Adipose tissue (tissue), 3 donors: ENCODE measurements around the gene THBS2. TPM values are rescaled to one million over a fixed set of nuclear protein-coding genes. Genes with fewer than 3 reads are reported as not detected.
"Not testable (repeated sequence)": the region's sequence is repeated elsewhere in the genome, so short reads cannot be mapped to it uniquely, and the experiment has no call there.

Experiments used
- H3K27ac ChIP-seq: one replicate; pipeline ENCODE4 v1.5.1; 2013; ENCODE audit warnings: low read depth, low read length
- WGBS, 3 donors: extraction: QIAGEN DNeasy Blood & Tissue Kit; methylation state at CpG; one replicate each; pipeline ENCODE4 v1.1.7; 2013; 5-methylcytosine and 5-hydroxymethylcytosine counted together
- polyA plus RNA-seq, 3 donors: library from polyadenylated mRNA; stranded (reverse); fragments of 200-250 nt; gene quantifications; one replicate each; pipeline ENCODE4 v1.2.3, GENCODE V29; 2013
- donor health status: healthy with polysubstance abuse.
- donor health status: Bipolar disorder and iron deficiency.
- donor health status: healthy.

The THBS2 gene
- polyA plus RNA-seq, 3 donors, result 2.6 to 39.4 (median 20.2) TPM

- no peak overlapping the region for H3K27ac ChIP-seq
- WGBS, 3 donors, result 72 to 87% (median 80%) methylated on average over 11 of the region's 11 CpGs
These were observed 52.6 kb downstream of the THBS2 start for GRCh38 chr6:169200893-169201514.

GRCh38 chr6:169199625-169200335 lies 53.9 kb downstream of the THBS2 start:
- no peak overlapping the region for H3K27ac ChIP-seq
- WGBS, 3 donors, result 84 to 92% (median 91%) methylated on average over 9 of the region's 9 CpGs

- WGBS, 3 donors, result 89 to 96% (median 96%) methylated on average over 3 of the region's 3 CpGs
- H3K27ac ChIP-seq, result no peak overlapping the region
These were observed 54.8 kb downstream of the THBS2 start for GRCh38 chr6:169198885-169199284.

DNA sequence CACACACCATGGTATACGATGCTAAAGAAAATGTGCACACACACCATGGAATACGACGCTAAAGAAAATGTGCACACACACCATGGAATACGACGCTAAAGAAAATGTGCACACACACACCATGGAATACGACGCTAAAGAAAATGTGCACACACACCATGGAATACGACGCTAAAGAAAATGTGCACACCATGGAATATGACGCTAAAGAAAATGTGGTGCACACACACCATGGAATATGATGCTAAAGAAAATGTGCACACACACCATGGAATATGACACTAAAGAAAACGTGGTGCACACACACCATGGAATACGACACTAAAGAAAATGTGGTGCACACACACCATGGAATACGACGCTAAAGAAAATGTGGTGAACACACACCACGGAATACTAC lies 55.7 kb downstream of the THBS2 start:
- not testable (repeated sequence) for H3K27ac ChIP-seq
- 91 to 98% (median 94%) methylated on average over 15 of the region's 15 CpGs for WGBS, 3 donors

DNA sequence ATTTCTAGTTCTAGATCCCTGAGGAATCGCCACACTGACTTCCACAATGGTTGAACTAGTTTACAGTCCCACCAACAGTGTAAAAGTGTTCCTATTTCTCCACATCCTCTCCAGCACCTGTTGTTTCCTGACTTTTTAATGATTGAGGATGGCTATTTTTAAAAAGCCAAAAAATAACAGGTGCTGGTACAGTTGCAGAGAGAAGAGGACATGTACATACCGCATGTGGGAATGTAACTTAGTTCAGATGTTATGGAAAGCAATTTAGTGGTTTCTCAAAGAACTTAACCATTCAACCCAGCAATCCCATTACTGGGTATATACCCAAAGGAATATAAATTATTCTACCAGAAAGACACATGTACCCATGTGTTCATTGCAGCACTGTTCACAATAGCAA lies 57.4 kb downstream of the THBS2 start:
- 51 to 87% (median 87%) methylated on average over 1 to 2 of the region's 2 CpGs for WGBS, 3 donors
- H3K27ac ChIP-seq, result not testable (repeated sequence)

DNA sequence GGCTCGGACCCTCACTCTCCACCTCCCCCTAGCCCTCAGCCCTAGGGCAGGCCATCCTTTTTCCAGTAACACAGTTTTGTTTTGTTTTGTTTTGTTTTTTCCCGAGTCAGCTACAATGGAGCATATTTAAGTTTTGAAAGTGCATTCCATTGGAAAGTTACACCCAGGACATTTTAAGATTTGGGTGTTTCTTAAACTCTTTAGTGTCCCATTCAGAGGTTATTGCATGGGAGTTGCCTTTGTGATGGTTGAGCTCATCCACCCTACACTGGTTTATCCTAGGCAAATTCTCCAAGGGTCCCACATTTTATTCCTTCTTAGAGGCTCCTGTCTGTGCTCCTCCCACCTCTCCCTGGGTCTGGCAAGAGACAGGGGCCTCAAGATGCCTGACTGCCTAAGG lies 58.9 kb downstream of the THBS2 start:
- no peak overlapping the region for H3K27ac ChIP-seq
- 52 to 68% (median 54%) methylated on average over 2 of the region's 2 CpGs for WGBS, 3 donors

DNA sequence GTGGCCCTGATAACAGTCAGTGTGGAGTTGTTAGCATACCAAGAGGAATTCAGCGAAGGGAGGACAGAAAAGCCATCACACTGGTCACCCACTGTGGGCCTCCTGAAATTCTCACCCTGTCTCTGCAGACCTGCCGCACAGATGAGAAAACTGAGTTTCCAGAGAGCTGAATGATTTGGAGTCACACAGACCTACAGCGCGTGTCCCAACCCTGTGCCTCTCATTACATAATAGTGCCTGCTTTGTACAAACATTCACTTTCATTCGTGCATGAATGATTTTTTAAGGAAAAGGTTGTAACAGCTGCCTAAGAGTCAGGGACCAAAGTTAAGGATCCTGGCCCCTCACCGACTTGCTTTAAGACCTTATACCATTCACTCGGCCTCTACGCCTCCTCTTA lies 62.7 kb downstream of the THBS2 start:
- 82 to 89% (median 86%) methylated on average over 8 of the region's 8 CpGs for WGBS, 3 donors
- H3K27ac ChIP-seq, result no peak overlapping the region

DNA sequence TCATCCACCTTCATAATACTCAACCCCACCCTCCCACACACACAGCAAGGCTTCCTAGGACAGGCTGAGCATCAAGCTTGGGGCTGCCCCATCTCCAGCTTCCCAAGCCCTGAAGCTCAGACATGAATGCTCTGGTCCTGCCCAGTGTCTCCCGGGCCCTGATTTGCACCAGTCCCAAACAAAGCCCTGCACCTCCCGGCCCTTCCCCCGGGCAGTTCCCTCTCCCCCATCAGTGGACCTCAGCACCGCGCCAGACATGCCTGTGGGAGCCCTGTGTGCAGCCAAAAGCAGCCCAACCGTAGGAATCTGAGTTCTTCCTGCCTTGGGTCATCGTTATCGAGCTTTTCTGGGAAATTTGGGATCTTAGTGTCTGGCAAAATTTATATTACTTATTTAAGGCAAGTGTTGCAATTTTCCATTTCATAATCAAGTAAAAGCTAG lies 63.5 kb downstream of the THBS2 start:
- 44 to 72% (median 47%) methylated on average over 8 of the region's 8 CpGs for WGBS, 3 donors
- no peak overlapping the region for H3K27ac ChIP-seq

- no peak overlapping the region for H3K27ac ChIP-seq
- WGBS, 3 donors, result 47 to 62% (median 55%) methylated on average over 8 of the region's 8 CpGs
These were observed 64.0 kb downstream of the THBS2 start for GRCh38 chr6:169189686-169190085.

DNA sequence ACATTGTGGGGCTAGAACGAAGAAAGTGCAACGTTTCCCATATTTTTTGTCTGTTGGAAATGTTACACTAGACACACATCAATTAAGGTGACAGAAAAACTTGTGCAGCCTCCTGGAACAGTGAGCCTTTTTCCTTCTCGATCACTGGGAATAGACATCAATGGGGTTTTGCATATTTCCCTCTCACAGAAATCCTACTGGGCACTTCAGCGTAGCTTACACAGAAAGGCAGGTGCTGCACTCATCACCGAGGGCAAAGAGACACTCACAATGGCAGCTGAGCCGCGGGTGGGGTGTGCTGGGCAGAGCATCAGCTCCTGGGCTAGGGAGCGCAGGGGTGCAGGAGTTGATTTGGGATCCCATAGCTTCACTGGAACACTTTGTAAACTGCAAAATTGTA lies 64.5 kb downstream of the THBS2 start:
- 70 to 80% (median 74%) methylated on average over 8 of the region's 8 CpGs for WGBS, 3 donors
- no peak overlapping the region for H3K27ac ChIP-seq

- H3K27ac ChIP-seq, result no peak overlapping the region
- WGBS, 3 donors, result 63 to 74% (median 69%) methylated on average over 6 of the region's 6 CpGs
These were observed 65.2 kb downstream of the THBS2 start for GRCh38 chr6:169188475-169188874.

DNA sequence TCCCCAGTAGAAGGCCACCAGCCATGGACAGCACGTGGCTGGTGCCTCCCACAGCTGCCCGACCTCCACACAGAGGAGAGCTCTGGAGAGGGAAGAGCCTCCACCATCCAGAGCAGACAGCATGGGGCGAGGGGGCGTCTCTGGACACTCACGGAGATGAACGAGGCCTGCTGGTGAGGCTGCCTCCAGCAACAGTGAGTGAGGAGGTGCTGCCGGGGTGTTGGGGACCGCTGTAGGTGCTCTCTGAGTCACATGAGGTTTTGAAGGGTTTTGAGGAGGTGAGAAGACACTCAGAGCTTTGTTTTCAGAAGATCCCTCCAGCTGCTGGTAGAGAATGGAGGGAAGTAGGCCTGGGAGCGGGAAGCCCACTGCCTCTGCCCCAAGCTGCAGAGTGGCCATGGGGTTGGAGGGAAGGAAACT lies 65.6 kb downstream of the THBS2 start:
- H3K27ac ChIP-seq, result no peak overlapping the region
- 76 to 86% (median 79%) methylated on average over 9 of the region's 9 CpGs for WGBS, 3 donors

DNA sequence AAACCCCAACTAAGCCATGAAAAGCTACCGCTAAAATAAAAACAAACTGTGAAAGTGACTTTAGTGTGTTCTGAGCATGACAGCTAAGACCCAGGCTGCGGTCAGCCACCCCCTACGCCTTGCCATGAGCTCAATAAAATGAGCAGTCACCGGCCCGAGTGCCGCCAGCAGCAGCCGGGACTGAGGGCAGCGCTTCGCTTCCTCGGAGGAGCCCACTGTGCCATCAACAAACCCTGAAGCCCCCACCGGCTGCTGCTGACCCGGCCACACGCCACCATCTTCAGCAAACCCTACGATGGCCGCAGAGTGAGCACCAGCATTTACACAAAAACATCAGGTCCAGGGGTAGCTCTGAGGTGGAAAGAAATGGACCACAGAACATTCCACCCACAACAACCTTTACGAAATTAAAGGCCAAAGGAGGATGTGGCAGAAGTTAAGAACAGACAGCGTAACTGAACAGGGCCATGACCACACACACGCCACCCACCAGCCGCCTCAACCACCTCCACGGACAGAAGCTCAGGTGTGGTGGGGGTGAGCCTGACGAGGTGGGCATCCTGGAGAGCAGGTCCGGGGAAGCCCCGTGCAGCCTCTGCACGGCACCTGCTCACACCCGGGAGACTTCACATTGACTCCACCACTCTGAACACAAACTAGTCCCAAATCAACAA lies 67.0 kb downstream of the THBS2 start:
- WGBS, 3 donors, result 83 to 92% (median 90%) methylated on average over 25 of the region's 25 CpGs
- H3K27ac ChIP-seq, result no peak overlapping the region

DNA sequence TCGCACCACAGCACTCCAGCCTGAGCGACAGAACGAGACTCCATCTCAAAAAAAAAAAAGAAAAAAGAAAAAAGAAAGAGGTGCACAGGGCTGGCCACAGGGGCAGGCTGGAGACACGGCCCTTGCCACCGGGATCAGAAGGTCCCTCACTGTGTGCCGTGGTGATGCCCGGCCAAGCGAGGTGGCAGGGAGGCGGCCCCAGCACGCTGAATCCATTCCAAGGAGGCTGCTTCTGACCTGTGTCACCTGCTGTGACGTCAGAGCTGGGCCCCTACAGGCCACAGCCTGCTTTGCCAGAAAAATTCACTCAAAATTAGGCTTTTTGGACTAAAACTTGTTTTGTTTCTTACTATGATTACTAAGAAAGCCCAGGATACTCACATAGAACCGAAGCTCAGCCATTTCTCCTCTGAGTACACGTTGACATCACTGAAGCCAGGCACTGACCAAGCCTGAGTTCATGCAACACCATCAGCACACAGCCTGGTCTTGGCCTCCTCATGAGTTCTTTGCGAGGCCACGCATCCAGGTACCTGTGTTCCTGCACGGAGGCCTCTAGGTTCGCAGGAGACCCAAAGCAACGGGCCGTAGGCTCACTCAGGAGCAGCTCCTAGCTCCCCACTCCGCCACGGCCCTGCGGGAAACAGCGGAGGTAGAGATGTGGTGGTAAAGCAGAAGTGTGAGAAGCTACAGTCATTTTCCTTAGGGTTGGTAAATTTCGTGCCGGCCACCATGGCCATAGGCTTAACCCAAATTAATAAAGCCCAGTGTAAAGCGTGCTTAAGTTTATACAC lies 67.8 kb downstream of the THBS2 start:
- H3K27ac ChIP-seq, result no peak overlapping the region
- WGBS, 3 donors, result 92 to 93% (median 92%) methylated on average over 26 of the region's 26 CpGs

GRCh38 chr6:169185011-169185521 lies 68.6 kb downstream of the THBS2 start:
- H3K27ac ChIP-seq, result no peak overlapping the region
- 87 to 92% (median 91%) methylated on average over 20 of the region's 20 CpGs for WGBS, 3 donors

- H3K27ac ChIP-seq, result no peak overlapping the region
- 90 to 98% (median 94%) methylated on average over 3 of the region's 3 CpGs for WGBS, 3 donors
These were observed 69.2 kb downstream of the THBS2 start for GRCh38 chr6:169184419-169184818.

- WGBS, 3 donors, result 71 to 90% (median 89%) methylated on average over 8 of the region's 8 CpGs
These were observed 70.4 kb downstream of the THBS2 start for GRCh38 chr6:169183233-169183632.

GRCh38 chr6:169179831-169180230 lies 73.8 kb downstream of the THBS2 start:
- H3K27ac ChIP-seq, result not testable (repeated sequence)
- WGBS, 3 donors, result 87 to 100% (median 97%) methylated on average over 1 of the region's 1 CpG

More at GRCh38 chr6:169183233-169183632, 70.4 kb downstream of the THBS2 start:
- H3K27ac ChIP-seq, result no peak overlapping the region
